ENCODE results near the gene KCNC2.

DNA sequence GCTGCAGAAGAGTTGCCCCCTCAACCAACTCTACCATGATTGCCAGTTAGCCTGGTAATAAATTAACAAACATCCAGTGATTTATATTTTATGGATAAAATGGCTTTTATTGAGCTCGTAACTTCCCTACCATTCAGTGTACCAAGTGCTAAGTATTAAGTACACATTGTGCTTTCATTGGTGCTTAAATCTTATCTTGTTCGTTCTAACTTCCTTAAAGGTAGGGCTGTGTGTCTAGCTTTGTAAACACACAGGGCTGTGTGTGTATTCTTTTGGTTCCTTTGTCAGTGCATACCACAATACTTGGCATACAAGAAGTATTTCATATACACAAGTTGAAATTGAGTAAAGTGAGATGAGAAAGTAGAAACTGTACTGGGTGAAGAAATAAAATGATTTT, 80.4 kb downstream of the KCNC2 start:
- TF ChIP-seq POLR2A (IDR thresholded peaks at IDR 0.05; ENCODE audit: low read depth, low read length) (no peak), POLR2AphosphoS5 (IDR thresholded peaks at IDR 0.05; ENCODE audit: low read depth, low read length) (no peak), TAF1 (IDR thresholded peaks at IDR 0.05; ENCODE audit: borderline replicate concordance, low read depth, low read length) (no peak)

Measured in GM12892 (cell line).